Spleen (tissue), 11 donors: ENCODE results near the gene SIGLEC11. TPM values are rescaled to one million over a fixed set of nuclear protein-coding genes. Genes with fewer than 3 reads are reported as not detected.

Experiments
- DNase-seq: peaks from one replicate; pipeline ENCODE4 v3.0.0-alpha.2; 2020
- H3K27ac ChIP-seq, 8 donors: fragments of 200-600 bp; sonication (generic) in 7 of 8; 1 replicate in 4 of 8; 2 replicates in 4 of 8; pipeline versions ENCODE4 v1.5.0 to v1.8.0; 2016 to 2021; ENCODE audit warnings: inconsistent platforms in 4 of 8, mild to moderate bottlenecking in 4 of 8, moderate library complexity in 1 of 8
- H3K27me3 ChIP-seq, 7 donors: fragments of 200-600 bp; sonication (generic) in 6 of 7; replicated peaks in 1 of 7; 1 replicate in 4 of 7; 2 replicates in 3 of 7; pipeline versions ENCODE4 v1.5.0 to v1.8.0; 2016 to 2021; ENCODE audit warnings: inconsistent platforms in 3 of 7, mild to moderate bottlenecking in 1 of 7
- H3K36me3 ChIP-seq, 6 donors: fragments of 200-600 bp; sonication (generic) in 5 of 6; 1 replicate in 4 of 6; 2 replicates in 2 of 6; pipeline versions ENCODE4 v1.5.0 to v1.8.0; 2016 to 2021; ENCODE audit warnings: inconsistent platforms in 2 of 6
- H3K4me1 ChIP-seq, 6 donors: fragments of 200-600 bp; sonication (generic) in 5 of 6; 1 replicate in 3 of 6; 2 replicates in 3 of 6; pipeline versions ENCODE4 v1.5.0 to v1.8.0; 2016 to 2021; ENCODE audit warnings: inconsistent platforms in 3 of 6
- H3K4me3 ChIP-seq, 8 donors: fragments of 200-600 bp; sonication (generic) in 7 of 8; 1 replicate in 4 of 8; 2 replicates in 4 of 8; pipeline versions ENCODE4 v1.5.0 to v1.8.0; 2016 to 2021; ENCODE audit warnings: inconsistent platforms in 4 of 8, mild to moderate bottlenecking in 4 of 8, moderate library complexity in 2 of 8
- H3K9me3 ChIP-seq, 8 donors: fragments of 200-600 bp; sonication (generic) in 7 of 8; 1 replicate in 4 of 8; 2 replicates in 4 of 8; pipeline versions ENCODE4 v1.5.0 to v1.8.0; 2016 to 2021; ENCODE audit warnings: inconsistent platforms in 4 of 8
- CTCF ChIP-seq, 11 experiments: fragments of 200-600 bp in 7 of 11; fragments of 450-650 bp in 4 of 11; sonication (generic) in 4 of 11; IDR thresholded peaks in 8 of 11; conservative IDR thresholded peaks in 3 of 11; 1 replicate in 7 of 11; 2 replicates in 4 of 11; pipeline versions ENCODE4 v1.4.0 to v1.8.0; 2016 to 2021; ENCODE audit warnings: antibody characterized with exemption in 11 of 11, inconsistent platforms in 4 of 11, mild to moderate bottlenecking in 1 of 11
- POLR2A ChIP-seq, 3 donors: fragments of 450-650 bp; IDR thresholded peaks; one replicate each; pipeline ENCODE4 v1.5.1; 2017; ENCODE audit warnings: antibody characterized with exemption in 3 of 3, mild to moderate bottlenecking in 1 of 3
- POLR2AphosphoS5 ChIP-seq, 3 donors: sonication (generic); formaldehyde crosslinking; IDR thresholded peaks; one replicate each; pipeline ENCODE4 v1.5.1; 2017; ENCODE audit warnings: antibody characterized with exemption in 3 of 3
- WGBS, 5 donors: extraction: QIAGEN DNeasy Blood & Tissue Kit in 3 of 5; methylation state at CpG; one replicate each; pipeline versions ENCODE4 v1.1.5 to v1.1.7; 2013 to 2018; 5-methylcytosine and 5-hydroxymethylcytosine counted together
- intact Hi-C: fragments of 100-400 bp; cut with DNase I; formaldehyde crosslinking; loops from one replicate; pipeline ENCODE4 v1.15.0; 2023; ENCODE audit warnings: low total_unique reads
- polyA plus RNA-seq, 3 donors: library from polyadenylated mRNA; stranded (reverse); fragments of 200-250 nt; gene quantifications; one replicate each; pipeline ENCODE4 v1.2.1, GENCODE V29; 2013
- total RNA-seq, 7 donors: library from RNA; depleted of rRNA in 3 of 7; stranded (reverse); fragments of >200 nt in 3 of 7; fragmentation: NEBNext Ultra II Directional in 4 of 7; extraction: Animal tissue kit (Norgen Biotek cat#: 25700) in 4 of 7; gene quantifications; one replicate each; pipeline versions ENCODE4 v1.1.0 to v1.2.1, GENCODE V29; 2016 to 2021
- donor health status: healthy with polysubstance abuse.
- donor health status: DM: no; HTN: no; CAD: no; lungs with moderate emphysema.
- donor health status: DM: no; HTN: no; CAD: no.
- donor health status: Bipolar disorder and iron deficiency.
- donor health status: healthy.
- donor health status: DM: no; HTN: no; CAD: no.
- donor health status: DM: yes; HTN: yes; CAD: no.

Gene SIGLEC11
- total and polyA plus RNA-seq, 10 donors, result 2.2 to 97.5 (median 40.1) TPM

- Histone ChIP-seq H3K36me3 (peaks cover 0 to 100% (median 90%) of the 10 kb centered on the region in 6 donors), H3K4me1 (peaks cover 0 to 43% (median 2%) of the 10 kb centered on the region in 6 donors), H3K27me3 (no peaks in the 10 kb centered on the region), H3K9me3 (no peaks in the 10 kb centered on the region), H3K27ac (no peak overlapping the region), H3K4me3 (no peak overlapping the region)
- TF ChIP-seq POLR2AphosphoS5 (IDR thresholded peaks at IDR 0.05), result no peak
- no peak for TF ChIP-seq POLR2A (IDR thresholded peaks at IDR 0.05)
- no peak for TF ChIP-seq CTCF (IDR thresholded peaks at IDR 0.05 in 8 of 11, conservative IDR thresholded peaks at IDR 0.05 in 3 of 11)
- DNase-seq, result no peak
- WGBS, 5 donors, result 83 to 96% (median 93%) methylated on average over 12 of the region's 12 CpGs
- intact Hi-C loops, result no loop called here
These were observed 44.5 kb upstream of the SIGLEC11 start for GRCh38 chr19:50005428-50005827.

- TF ChIP-seq CTCF (IDR thresholded peaks at IDR 0.05 in 8 of 11, conservative IDR thresholded peaks at IDR 0.05 in 3 of 11) (no peak), POLR2AphosphoS5 (IDR thresholded peaks at IDR 0.05) (no peak), POLR2A (IDR thresholded peaks at IDR 0.05) (no peak)
- H3K27ac ChIP-seq, result peak overlapping the region in 1 of 8 donors; percentile 9
- peaks cover 0 to 100% (median 100%) of the 10 kb centered on the region in 6 donors for H3K36me3 ChIP-seq
- peaks cover 0 to 44% (median 2%) of the 10 kb centered on the region in 6 donors for H3K4me1 ChIP-seq
- 70 to 78% (median 73%) methylated on average over 11 of the region's 11 CpGs for WGBS, 5 donors
- DNase-seq, result no peak
- no peak overlapping the region for H3K4me3 ChIP-seq
- no peaks in the 10 kb centered on the region for H3K27me3 ChIP-seq
- no peaks in the 10 kb centered on the region for H3K9me3 ChIP-seq
- intact Hi-C loops, result no loop called here
These were observed 42.9 kb upstream of the SIGLEC11 start for GRCh38 chr19:50003810-50004419.

GRCh38 chr19:50003254-50003788 is 42.3 kb upstream of the SIGLEC11 start:
- intact Hi-C loops, result no loop called here
- no peaks in the 10 kb centered on the region for H3K27me3 ChIP-seq
- no peak overlapping the region for H3K4me3 ChIP-seq
- no peak for DNase-seq
- H3K9me3 ChIP-seq, result no peaks in the 10 kb centered on the region
- 83 to 88% (median 86%) methylated on average over 14 to 17 of the region's 17 CpGs for WGBS, 5 donors
- TF ChIP-seq POLR2AphosphoS5 (IDR thresholded peaks at IDR 0.05) (peak in 1 of 3 donors; percentile 26), CTCF (IDR thresholded peaks at IDR 0.05 in 8 of 11, conservative IDR thresholded peaks at IDR 0.05 in 3 of 11) (no peak), POLR2A (IDR thresholded peaks at IDR 0.05) (no peak)
- H3K36me3 ChIP-seq, result peaks cover 0 to 100% (median 98%) of the 10 kb centered on the region in 6 donors
- peaks cover 0 to 44% (median 2%) of the 10 kb centered on the region in 6 donors for H3K4me1 ChIP-seq
- H3K27ac ChIP-seq, result no peak overlapping the region

- no peak for TF ChIP-seq POLR2A (IDR thresholded peaks at IDR 0.05)
- no peak for TF ChIP-seq CTCF (IDR thresholded peaks at IDR 0.05 in 8 of 11, conservative IDR thresholded peaks at IDR 0.05 in 3 of 11)
- no peak for TF ChIP-seq POLR2AphosphoS5 (IDR thresholded peaks at IDR 0.05)
- H3K27me3 ChIP-seq, result no peaks in the 10 kb centered on the region
- H3K4me1 ChIP-seq, result peaks cover 0 to 44% (median 2%) of the 10 kb centered on the region in 6 donors
- no peak overlapping the region for H3K4me3 ChIP-seq
- intact Hi-C loops, result no loop called here
- H3K36me3 ChIP-seq, result peaks cover 0 to 100% (median 96%) of the 10 kb centered on the region in 6 donors
- WGBS, 5 donors, result 90 to 98% (median 97%) methylated on average over 5 to 6 of the region's 6 CpGs
- H3K27ac ChIP-seq, result no peak overlapping the region
- no peaks in the 10 kb centered on the region for H3K9me3 ChIP-seq
- DNase-seq, result no peak
These were observed 41.5 kb upstream of the SIGLEC11 start for GRCh38 chr19:50002386-50002960.
